HG02852 (cell line): Measurements from ENCODE around the gene OR8B3.
"Not testable (repeated sequence)": the region's sequence is repeated elsewhere in the genome, so short reads cannot be mapped to it uniquely, and the experiment has no call there.

Experiments used
- ATAC-seq: cut with Tn5 transposase; IDR thresholded peaks from one replicate; pipeline ENCODE4 v1.9.1; 2021; ENCODE audit warnings: mild to moderate bottlenecking, moderate library complexity; ENCODE audit not compliant: unreplicated experiment

OR8B3 gene, protein sequence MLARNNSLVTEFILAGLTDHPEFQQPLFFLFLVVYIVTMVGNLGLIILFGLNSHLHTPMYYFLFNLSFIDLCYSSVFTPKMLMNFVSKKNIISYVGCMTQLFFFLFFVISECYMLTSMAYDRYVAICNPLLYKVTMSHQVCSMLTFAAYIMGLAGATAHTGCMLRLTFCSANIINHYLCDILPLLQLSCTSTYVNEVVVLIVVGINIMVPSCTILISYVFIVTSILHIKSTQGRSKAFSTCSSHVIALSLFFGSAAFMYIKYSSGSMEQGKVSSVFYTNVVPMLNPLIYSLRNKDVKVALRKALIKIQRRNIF

DNA sequence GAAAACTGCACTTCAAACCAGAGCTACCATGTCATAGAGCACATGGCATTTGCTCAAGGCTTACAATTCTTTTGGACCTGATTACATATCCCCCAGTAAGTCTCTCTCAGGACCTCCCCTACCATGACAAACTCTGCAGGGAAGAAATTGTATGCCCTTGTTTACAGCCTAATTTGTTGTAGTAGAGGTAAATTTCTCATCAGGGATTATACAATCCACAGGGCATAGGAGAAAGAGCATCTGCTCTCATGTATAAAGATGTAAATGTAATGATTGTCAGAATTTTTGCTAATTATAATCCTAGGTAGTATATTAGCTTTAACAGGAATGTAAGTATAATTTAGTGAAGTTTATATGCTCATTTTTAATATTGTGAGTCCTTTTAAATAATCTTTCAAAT is at the start of gene OR8B3:
OR8B3 (minus strand) TSS at position 101 of the 400 bp plus-strand sequence. CDS start 1,673 bp downstream, outside the sequence.
- no peak for ATAC-seq

DNA sequence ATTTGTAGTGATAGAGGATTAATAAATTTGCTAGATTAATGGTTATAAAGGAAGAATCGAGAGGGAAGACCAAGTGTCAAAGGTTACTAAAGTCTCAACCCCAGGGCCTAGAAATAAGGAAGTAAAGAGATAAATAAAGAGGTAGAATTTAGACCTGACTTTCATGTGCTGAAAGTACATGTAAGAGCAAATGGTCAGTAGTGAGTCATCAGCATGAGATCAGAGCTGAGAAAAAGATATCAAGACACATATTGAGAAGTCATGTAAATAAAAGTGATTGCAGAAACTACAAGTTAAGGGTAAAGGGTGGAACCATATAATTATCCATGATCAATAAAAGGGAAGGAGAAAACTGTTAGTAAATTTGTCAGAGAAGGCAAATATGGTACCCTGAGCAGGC is 48.1 kb upstream of the OR8B3 start:
- ATAC-seq: no peak

DNA sequence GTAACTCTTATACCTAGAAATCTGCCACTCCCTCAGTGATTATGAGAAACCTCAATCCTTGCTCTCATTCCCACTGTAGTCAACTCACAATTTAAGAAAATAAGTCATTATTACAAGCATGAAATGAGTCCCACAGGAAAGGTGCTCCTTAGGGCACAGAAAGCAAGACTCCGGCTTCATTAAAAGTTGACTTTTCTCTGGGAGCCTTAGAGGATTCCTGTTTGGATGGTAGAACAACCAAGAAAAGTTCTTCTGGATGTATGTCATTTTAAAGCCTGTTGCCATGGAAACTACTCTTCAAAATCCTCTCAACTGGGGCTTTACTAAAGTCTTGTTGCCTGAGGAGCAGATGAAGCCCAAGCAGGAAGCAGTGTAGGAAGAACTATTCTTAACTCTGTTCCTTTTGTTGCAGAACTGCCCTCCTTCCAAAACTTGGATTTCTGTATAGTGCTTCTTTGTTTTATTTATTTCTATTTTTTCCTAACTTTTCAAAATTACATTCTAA is 46.9 kb upstream of the OR8B3 start, which contains the start of gene OR8B8:
OR8B8 (minus strand) TSS at position 51 of the 505 bp plus-strand sequence. CDS start 4,611 bp downstream, outside the sequence.
- no peak for ATAC-seq

DNA sequence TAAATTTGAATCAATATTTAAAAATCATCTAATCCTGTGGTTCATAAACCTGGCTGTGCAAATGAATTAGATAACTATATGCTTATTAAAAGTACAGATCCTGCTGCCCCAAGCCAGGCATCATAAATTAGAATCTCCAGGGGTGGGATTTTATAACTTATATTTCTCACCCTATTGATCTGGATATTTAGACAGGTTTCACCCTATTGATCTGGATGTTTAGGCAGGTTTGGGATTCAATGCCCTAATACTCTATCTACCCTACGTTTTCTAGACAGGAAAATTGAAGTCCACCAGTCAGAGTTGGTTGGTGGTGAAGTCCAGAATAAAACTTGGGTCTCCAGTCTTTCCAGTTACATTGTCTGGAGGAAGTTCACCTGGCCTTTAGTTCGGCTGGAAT is 44.0 kb upstream of the OR8B3 start:
- no peak for ATAC-seq

DNA sequence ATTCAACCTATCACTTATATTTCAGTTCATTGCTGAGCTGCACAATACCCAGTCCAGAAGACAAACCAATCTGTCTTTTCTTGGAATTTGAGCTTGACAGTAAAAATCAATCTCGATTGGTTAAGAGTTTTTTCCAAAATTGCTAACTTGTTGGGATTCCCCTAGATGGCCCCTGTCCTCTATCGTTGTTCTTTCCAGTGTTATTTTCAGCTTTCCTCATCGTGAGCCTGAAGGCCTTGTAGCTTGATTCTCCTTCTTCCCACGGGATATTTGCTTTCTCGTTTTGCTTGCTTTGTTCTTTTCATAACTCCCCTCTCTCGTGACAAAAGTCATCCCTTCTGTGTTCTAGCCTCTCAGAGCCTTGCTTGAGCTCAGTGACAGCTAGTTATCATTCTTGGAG is 43.6 kb upstream of the OR8B3 start:
- ATAC-seq: no peak

GRCh38 chr11:124441519-124441918 is 42.7 kb upstream of the OR8B3 start:
- ATAC-seq: no peak

DNA sequence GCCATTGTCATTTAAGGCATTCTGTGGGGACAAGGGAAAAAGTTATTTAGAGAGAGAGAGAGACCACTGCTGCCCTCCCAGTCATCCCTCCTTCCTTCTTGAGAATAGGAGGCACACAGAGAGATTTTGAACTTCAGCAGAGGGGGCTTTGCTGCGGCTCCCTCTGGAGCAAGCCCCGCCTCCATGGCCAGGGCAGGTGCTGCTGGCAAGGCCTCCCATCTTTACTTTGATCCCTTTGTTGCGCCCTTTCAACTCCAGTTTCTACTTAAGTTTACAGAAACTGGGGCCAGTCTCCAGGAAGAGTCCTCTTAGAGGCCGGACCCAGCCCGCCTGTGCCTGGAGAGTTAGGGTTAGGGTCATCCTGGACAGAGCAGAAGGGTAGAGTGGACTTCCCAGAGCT is 42.3 kb upstream of the OR8B3 start:
- ATAC-seq: no peak

- ATAC-seq: no peak
These were observed 41.8 kb upstream of the OR8B3 start for GRCh38 chr11:124440608-124441007.

DNA sequence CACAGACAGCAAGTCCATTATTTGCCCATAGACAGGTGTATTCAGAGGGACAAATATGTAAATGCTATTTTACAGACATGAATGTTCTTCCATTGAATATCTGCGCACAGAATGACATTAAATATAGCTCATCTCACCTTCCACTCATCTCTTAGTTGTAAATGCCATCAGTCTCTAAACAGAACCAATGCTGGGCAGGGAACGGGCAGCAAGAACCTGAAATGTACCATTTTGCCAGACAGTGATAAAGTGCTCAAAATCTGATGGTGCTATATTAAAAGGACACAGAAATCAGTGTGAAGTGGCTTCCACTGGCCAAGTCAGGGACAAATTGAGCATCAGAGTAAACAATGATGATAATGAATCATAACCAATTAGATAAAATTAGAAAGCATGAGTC is 35.9 kb upstream of the OR8B3 start:
- no peak for ATAC-seq

GRCh38 chr11:124429599-124429998 is 30.8 kb upstream of the OR8B3 start:
- ATAC-seq: no peak

GRCh38 chr11:124424384-124424921 is 25.6 kb upstream of the OR8B3 start, which contains the start of gene OR8B4:
Gene OR8B4 (minus strand): TSS chr11:124424871. CDS start chr11:124424871, 0 bp downstream.
- ATAC-seq: no peak

GRCh38 chr11:124421043-124421442 is 22.2 kb upstream of the OR8B3 start:
- no peak for ATAC-seq

- no peak for ATAC-seq
These were observed 16.6 kb upstream of the OR8B3 start for GRCh38 chr11:124415356-124415923.

GRCh38 chr11:124409906-124410305 is 11.1 kb upstream of the OR8B3 start:
- no peak for ATAC-seq

DNA sequence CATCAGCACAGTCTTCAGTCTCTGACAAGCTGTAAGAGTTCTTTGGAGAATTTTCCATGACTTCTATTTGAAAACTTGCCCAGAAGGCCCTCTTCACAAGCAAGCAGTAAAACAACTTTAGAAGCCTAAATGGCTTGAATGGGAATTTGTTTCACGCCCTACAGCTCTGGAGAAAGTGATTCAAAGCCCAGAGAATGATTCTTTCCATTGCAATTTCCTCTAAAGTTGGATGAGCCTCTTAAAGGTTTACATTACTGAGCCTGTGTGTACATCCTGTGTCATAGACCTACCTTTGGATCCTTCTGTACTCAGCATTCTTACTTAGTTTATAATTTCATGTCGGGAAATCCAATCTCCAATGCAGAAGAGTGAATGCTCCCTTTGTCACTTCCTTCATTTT is 6.8 kb upstream of the OR8B3 start:
- ATAC-seq: no peak

DNA sequence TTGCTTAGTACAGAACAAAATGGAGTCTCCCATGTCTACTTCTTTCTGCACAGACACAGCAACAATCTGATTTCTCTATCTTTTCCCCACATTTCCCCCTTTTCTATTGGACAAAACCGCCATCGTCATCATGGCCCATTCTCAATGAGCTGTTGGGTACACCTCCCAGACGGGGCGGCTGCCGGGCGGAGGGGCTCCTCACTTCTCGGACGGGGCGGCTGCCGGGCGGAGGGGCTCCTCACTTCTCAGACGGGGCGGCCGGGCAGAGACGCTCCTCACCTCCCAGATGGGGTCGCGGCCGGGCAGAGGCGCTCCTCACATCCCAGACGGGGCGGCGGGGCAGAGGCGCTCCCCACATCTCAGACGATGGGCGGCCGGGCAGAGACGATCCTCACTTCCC is 4.4 kb upstream of the OR8B3 start:
- not testable (repeated sequence) for ATAC-seq

- peak; percentile 92 for ATAC-seq
These were observed 3.6 kb upstream of the OR8B3 start for GRCh38 chr11:124402326-124402922.

DNA sequence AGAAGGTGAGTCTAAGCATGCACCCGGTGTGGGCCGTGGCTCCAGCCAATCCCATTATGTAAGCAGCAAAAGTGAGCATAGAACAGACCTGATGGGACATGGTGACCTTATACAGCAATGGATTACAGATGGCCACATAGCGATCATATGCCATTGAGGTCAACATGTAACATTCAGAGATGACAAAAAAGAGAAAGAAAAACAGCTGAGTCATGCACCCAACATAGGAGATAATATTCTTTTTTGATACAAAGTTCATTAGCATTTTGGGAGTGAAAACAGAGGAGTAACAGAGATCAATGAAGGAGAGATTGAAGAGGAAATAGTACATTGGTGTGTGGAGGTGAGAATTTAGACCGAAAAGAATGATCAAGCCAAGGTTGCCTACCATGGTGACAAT is 2.0 kb downstream of the OR8B3 start:
- ATAC-seq: not testable (repeated sequence)

GRCh38 chr11:124394408-124394807 is 4.4 kb downstream of the OR8B3 start:
- no peak for ATAC-seq

DNA sequence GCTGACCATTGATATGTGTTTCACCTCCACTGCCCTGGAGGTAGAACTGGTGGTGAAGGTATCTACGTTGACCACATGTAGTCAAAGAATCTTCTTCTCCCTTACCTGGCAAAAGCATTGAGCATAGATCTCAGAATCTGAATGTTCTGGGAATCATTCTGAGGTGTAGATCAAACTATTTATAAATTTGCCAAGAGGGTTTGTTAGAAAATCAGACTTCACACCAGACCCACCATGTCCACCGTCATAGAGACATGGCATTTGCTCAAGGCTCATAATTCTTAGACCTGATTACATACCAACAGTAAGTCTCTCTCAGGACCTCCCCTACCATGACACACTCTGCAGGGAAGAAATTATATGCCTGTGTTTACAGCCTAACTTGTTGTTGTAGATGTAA is 14.4 kb downstream of the OR8B3 start, which contains the start of gene OR8B2:
OR8B2 (minus strand) TSS at position 101 of the 400 bp plus-strand sequence. CDS start 1,156 bp downstream, outside the sequence.
- no peak for ATAC-seq

- not testable (repeated sequence) for ATAC-seq
These were observed 16.0 kb downstream of the OR8B3 start for GRCh38 chr11:124382857-124383256.
